ENCODE measurements around the gene MYH9. TPM values are rescaled to one million over a fixed set of nuclear protein-coding genes. Genes with fewer than 3 reads are reported as not detected.

The MYH9 gene
- total RNA-seq, 1 experiment from 2014 or later = 258 TPM

DNA sequence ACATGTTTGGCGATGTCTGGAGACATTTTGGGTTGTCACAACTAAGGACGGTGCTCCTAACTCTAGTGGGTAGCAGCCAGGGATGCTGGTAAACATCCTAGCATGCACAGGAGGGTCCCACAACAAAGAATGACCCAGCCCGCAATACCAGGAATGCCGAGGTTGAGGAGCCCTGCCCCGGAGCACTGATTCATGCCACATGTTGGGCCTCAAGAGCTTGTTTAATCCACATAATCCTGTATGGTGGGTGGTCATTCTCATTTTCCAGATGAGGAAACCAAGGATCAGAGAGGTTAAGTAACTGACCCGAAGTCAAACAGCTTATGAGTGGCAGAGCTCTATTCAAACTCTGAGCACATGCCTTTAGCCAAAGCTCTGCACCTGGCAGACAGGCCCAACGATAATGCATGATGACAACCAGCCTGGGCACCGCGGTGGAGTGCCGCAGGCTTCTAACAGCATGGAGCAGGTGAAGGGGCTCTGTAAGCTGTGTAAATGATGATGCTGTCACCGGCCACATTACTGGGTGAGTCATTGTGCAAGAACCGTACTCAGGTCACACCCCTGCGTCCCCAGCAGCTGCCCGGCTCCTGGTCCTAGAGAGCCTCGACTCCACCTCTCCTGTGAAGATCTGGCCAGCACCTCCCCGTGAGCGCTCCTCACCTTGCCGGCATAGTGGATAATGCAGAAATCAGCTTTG lies 76.2 kb downstream of the MYH9 start:
- ChIA-PET POLR2A (no interaction called here), CTCF (no interaction called here), RAD21 (ENCODE audit: low non-redundant PET in 1 of 2, low total read pairs in 2 of 2, uncharacterized antibody in 2 of 2, unreplicated experiment in 2 of 2) (no interaction called here)
- Histone ChIP-seq H3K79me2 (ENCODE audit: insufficient read depth, low read length) (peaks cover 6% of the 10 kb centered on the region; the same call in 1 of the 2 replicates), H3K27me3 (ENCODE audit: insufficient read depth, low read length) (no peaks in the 10 kb centered on the region), H3K9me3 (ENCODE audit: control insufficient read depth in 1 of 2, insufficient read depth in 1 of 2, low read depth in 1 of 2, low read length in 2 of 2) (no peaks in the 10 kb centered on the region), H3K36me3 (ENCODE audit: control insufficient read depth in 1 of 2, insufficient read depth in 2 of 2, low read length in 2 of 2) (peaks cover 51 to 53% of the 10 kb centered on the region in 2 experiments), H3K9ac (ENCODE audit: low read length) (no peak overlapping the region), H3K4me3 (replicated peaks in 1 of 2; ENCODE audit: low read depth in 1 of 2, low read length in 2 of 2) (no peak overlapping the region), H3K9me2 (ENCODE audit: insufficient read depth) (no peaks in the 10 kb centered on the region), H2AFZ (ENCODE audit: low read depth, low read length, poor library complexity, severe bottlenecking) (no peak overlapping the region), H3K4me1 (ENCODE audit: control insufficient read depth in 1 of 2, insufficient read depth in 2 of 2, low read length in 2 of 2) (no peaks in the 10 kb centered on the region), H3K4me2 (ENCODE audit: low read length) (no peak overlapping the region), H3K27ac (ENCODE audit: low read depth, low read length) (no peak overlapping the region), H4K20me1 (ENCODE audit: insufficient read depth) (no peaks in the 10 kb centered on the region)
- intact Hi-C loops (cut with micrococcal nuclease) = no loop called here
- no peak for TF ChIP-seq CBX3 (IDR thresholded peaks at IDR 0.05; ENCODE audit: low read depth)
- no peak for TF ChIP-seq CEBPB (IDR thresholded peaks at IDR 0.05; ENCODE audit: low read depth)
- TF ChIP-seq, protein P1, sequence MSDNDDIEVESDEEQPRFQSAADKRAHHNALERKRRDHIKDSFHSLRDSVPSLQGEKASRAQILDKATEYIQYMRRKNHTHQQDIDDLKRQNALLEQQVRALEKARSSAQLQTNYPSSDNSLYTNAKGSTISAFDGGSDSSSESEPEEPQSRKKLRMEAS (IDR thresholded peaks at IDR 0.05) = no peak
- TF ChIP-seq, protein P2, sequence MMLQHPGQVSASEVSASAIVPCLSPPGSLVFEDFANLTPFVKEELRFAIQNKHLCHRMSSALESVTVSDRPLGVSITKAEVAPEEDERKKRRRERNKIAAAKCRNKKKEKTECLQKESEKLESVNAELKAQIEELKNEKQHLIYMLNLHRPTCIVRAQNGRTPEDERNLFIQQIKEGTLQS (IDR thresholded peaks at IDR 0.05) = no peak
- TF ChIP-seq, protein P3, sequence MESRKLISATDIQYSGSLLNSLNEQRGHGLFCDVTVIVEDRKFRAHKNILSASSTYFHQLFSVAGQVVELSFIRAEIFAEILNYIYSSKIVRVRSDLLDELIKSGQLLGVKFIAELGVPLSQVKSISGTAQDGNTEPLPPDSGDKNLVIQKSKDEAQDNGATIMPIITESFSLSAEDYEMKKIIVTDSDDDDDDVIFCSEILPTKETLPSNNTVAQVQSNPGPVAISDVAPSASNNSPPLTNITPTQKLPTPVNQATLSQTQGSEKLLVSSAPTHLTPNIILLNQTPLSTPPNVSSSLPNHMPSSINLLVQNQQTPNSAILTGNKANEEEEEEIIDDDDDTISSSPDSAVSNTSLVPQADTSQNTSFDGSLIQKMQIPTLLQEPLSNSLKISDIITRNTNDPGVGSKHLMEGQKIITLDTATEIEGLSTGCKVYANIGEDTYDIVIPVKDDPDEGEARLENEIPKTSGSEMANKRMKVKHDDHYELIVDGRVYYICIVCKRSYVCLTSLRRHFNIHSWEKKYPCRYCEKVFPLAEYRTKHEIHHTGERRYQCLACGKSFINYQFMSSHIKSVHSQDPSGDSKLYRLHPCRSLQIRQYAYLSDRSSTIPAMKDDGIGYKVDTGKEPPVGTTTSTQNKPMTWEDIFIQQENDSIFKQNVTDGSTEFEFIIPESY (IDR thresholded peaks at IDR 0.05; ENCODE audit: extremely low read depth, insufficient replicate concordance, low read length) = no peak
- TF ChIP-seq EZH2phosphoT487 (IDR thresholded peaks at IDR 0.05; ENCODE audit: borderline replicate concordance) = no peak
- TF ChIP-seq SP1 (IDR thresholded peaks at IDR 0.05; ENCODE audit: low read depth) = no peak
- TF ChIP-seq POLR2AphosphoS5 (IDR thresholded peaks at IDR 0.05; ENCODE audit: low read depth, low read length) = no peak
- no peak for TF ChIP-seq ELF1 (IDR thresholded peaks at IDR 0.05; ENCODE audit: borderline replicate concordance, low read depth)
- TF ChIP-seq JUND (IDR thresholded peaks at IDR 0.05) = no peak
- TF ChIP-seq FOSL1 (IDR thresholded peaks at IDR 0.05; ENCODE audit: low read depth) = no peak
- no peak for TF ChIP-seq ZNF274 (IDR thresholded peaks at IDR 0.05; ENCODE audit: low read depth, low read length)
- TF ChIP-seq, protein P4, sequence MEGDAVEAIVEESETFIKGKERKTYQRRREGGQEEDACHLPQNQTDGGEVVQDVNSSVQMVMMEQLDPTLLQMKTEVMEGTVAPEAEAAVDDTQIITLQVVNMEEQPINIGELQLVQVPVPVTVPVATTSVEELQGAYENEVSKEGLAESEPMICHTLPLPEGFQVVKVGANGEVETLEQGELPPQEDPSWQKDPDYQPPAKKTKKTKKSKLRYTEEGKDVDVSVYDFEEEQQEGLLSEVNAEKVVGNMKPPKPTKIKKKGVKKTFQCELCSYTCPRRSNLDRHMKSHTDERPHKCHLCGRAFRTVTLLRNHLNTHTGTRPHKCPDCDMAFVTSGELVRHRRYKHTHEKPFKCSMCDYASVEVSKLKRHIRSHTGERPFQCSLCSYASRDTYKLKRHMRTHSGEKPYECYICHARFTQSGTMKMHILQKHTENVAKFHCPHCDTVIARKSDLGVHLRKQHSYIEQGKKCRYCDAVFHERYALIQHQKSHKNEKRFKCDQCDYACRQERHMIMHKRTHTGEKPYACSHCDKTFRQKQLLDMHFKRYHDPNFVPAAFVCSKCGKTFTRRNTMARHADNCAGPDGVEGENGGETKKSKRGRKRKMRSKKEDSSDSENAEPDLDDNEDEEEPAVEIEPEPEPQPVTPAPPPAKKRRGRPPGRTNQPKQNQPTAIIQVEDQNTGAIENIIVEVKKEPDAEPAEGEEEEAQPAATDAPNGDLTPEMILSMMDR (IDR thresholded peaks at IDR 0.05 in 2 of 3, conservative IDR thresholded peaks at IDR 0.05 in 1 of 3; ENCODE audit: borderline replicate concordance in 1 of 3, insufficient read depth in 1 of 3, low read depth in 2 of 3, low read length in 2 of 3) = no peak
- TF ChIP-seq, protein P5, sequence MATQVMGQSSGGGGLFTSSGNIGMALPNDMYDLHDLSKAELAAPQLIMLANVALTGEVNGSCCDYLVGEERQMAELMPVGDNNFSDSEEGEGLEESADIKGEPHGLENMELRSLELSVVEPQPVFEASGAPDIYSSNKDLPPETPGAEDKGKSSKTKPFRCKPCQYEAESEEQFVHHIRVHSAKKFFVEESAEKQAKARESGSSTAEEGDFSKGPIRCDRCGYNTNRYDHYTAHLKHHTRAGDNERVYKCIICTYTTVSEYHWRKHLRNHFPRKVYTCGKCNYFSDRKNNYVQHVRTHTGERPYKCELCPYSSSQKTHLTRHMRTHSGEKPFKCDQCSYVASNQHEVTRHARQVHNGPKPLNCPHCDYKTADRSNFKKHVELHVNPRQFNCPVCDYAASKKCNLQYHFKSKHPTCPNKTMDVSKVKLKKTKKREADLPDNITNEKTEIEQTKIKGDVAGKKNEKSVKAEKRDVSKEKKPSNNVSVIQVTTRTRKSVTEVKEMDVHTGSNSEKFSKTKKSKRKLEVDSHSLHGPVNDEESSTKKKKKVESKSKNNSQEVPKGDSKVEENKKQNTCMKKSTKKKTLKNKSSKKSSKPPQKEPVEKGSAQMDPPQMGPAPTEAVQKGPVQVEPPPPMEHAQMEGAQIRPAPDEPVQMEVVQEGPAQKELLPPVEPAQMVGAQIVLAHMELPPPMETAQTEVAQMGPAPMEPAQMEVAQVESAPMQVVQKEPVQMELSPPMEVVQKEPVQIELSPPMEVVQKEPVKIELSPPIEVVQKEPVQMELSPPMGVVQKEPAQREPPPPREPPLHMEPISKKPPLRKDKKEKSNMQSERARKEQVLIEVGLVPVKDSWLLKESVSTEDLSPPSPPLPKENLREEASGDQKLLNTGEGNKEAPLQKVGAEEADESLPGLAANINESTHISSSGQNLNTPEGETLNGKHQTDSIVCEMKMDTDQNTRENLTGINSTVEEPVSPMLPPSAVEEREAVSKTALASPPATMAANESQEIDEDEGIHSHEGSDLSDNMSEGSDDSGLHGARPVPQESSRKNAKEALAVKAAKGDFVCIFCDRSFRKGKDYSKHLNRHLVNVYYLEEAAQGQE (IDR thresholded peaks at IDR 0.05; ENCODE audit: low read depth) = no peak
- no peak for ATAC-seq
- DNase-seq (ENCODE audit: low read depth, low spot score) = no peak
- BruUV-seq (replicated peaks) = no TSS peak

Measured in HCT116 (cell line).